Measurements from ENCODE around the gene CUX1.

DNA sequence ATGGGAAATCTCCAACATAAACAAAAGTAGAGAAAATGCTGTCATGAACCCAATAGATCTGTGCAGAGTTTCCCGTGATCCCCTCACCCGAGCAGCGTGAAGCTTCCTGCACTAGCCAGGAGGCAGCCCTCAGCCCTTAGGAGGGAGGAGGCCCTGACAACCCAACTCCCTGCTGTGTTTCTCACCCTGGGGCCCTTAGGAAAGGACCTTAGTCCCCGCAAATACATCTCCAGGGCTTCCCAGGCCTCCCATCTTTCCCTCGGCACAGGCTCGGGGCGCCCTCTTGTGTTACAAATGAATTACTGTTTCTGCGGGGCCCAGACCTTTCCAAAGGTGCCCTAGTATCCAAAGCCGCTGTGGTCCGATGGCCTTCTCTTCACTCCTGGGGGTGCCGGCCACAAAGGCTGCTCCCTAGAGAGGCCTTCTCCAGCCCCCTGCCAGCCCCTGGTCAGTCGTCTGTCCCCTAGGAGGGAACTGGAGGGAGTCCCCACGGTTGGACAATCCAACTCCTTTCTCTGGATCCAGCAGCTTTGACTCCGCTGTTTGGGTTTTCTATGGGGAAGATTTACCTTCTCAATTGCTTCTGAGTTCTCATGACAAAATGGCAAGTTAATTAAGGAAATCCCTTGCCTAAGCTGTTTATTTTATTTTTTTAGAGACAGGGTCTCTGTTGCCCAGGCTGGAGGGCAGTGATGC is 419.3 kb downstream of the CUX1 start:
- TF ChIP-seq, protein P1, sequence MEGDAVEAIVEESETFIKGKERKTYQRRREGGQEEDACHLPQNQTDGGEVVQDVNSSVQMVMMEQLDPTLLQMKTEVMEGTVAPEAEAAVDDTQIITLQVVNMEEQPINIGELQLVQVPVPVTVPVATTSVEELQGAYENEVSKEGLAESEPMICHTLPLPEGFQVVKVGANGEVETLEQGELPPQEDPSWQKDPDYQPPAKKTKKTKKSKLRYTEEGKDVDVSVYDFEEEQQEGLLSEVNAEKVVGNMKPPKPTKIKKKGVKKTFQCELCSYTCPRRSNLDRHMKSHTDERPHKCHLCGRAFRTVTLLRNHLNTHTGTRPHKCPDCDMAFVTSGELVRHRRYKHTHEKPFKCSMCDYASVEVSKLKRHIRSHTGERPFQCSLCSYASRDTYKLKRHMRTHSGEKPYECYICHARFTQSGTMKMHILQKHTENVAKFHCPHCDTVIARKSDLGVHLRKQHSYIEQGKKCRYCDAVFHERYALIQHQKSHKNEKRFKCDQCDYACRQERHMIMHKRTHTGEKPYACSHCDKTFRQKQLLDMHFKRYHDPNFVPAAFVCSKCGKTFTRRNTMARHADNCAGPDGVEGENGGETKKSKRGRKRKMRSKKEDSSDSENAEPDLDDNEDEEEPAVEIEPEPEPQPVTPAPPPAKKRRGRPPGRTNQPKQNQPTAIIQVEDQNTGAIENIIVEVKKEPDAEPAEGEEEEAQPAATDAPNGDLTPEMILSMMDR (IDR thresholded peaks at IDR 0.05) = peak; percentile 83
- TF ChIP-seq EZH2 (IDR thresholded peaks at IDR 0.05; ENCODE audit: borderline replicate concordance, insufficient read depth, low read depth, low read length, poor library complexity, severe bottlenecking) = no peak
